Stimulated activated naive CD8-positive, alpha-beta T cell treated with anti-CD3 and anti-CD28 coated beads, Interleukin-15, amount 100 ng/mL, for 72 hours (primary cell): ENCODE results near the gene CEP78.

Experiments used
- ATAC-seq: fragments of 150-1000 bp; cut with Tn5 transposase; 2 replicates; pipeline ENCODE4 v1.10.0; 2021; ENCODE audit warnings: mild to moderate bottlenecking, moderate library complexity
- DNase-seq, 2 donors: peaks; one replicate each; pipeline ENCODE4 v3.0.0; 2021 to 2022
- H3K27ac Mint-ChIP-seq, 2 donors: one replicate each; pipeline ENCODE4 v1.8.0; 2022; ENCODE audit warnings: mild to moderate bottlenecking in 2 of 2, mixed read lengths in 2 of 2, moderate library complexity in 2 of 2
- H3K27me3 Mint-ChIP-seq: one replicate; pipeline ENCODE4 v1.8.0; 2022; ENCODE audit warnings: mixed read lengths
- H3K4me1 Mint-ChIP-seq: one replicate; pipeline ENCODE4 v1.8.0; 2022; ENCODE audit warnings: mild to moderate bottlenecking, mixed read lengths
- H3K4me3 Mint-ChIP-seq, 2 donors: one replicate each; pipeline ENCODE4 v1.8.0; 2022; ENCODE audit warnings: mild to moderate bottlenecking in 2 of 2, mixed read lengths in 2 of 2, moderate library complexity in 1 of 2
- H3K9me3 Mint-ChIP-seq, 2 donors: one replicate each; pipeline ENCODE4 v1.8.0; 2022; ENCODE audit warnings: mixed read lengths in 2 of 2

CEP78 gene

GRCh38 chr9:78321505-78321904 is 85.6 kb downstream of the CEP78 start:
- Mint-ChIP-seq H3K4me3 (no peak overlapping the region), H3K27me3 (no peaks in the 10 kb centered on the region), H3K4me1 (peaks cover 10% of the 10 kb centered on the region), H3K27ac (no peak overlapping the region), H3K9me3 (peaks cover 0 to 7% of the 10 kb centered on the region in 2 donors)
- DNase-seq (no peak), ATAC-seq (no peak)

- H3K27me3 Mint-ChIP-seq = no peaks in the 10 kb centered on the region
- H3K4me3 Mint-ChIP-seq = no peak overlapping the region
- peaks cover 10% of the 10 kb centered on the region for H3K4me1 Mint-ChIP-seq
- H3K27ac Mint-ChIP-seq = peak overlapping the region in 1 of 2 donors; percentile 56
- H3K9me3 Mint-ChIP-seq = peaks cover 0 to 7% of the 10 kb centered on the region in 2 donors
- ATAC-seq = no peak
- DNase-seq = no peak
These were observed 88.3 kb downstream of the CEP78 start for GRCh38 chr9:78324068-78324650.

GRCh38 chr9:78324682-78325081 is 88.8 kb downstream of the CEP78 start:
- Mint-ChIP-seq H3K4me3 (no peak overlapping the region), H3K27me3 (no peaks in the 10 kb centered on the region), H3K27ac (no peak overlapping the region), H3K9me3 (peaks cover 0 to 6% of the 10 kb centered on the region in 2 donors), H3K4me1 (peaks cover 10% of the 10 kb centered on the region)
- ATAC-seq (no peak), DNase-seq (no peak)

GRCh38 chr9:78325343-78325742 is 89.5 kb downstream of the CEP78 start:
- no peak for DNase-seq
- Mint-ChIP-seq H3K4me1 (peaks cover 10% of the 10 kb centered on the region), H3K9me3 (no peaks in the 10 kb centered on the region), H3K4me3 (no peak overlapping the region), H3K27me3 (no peaks in the 10 kb centered on the region), H3K27ac (peak overlapping the region in 1 of 2 donors; percentile 7)
- ATAC-seq = no peak

- peaks cover 9% of the 10 kb centered on the region for H3K4me1 Mint-ChIP-seq
- no peak for DNase-seq
- no peak for ATAC-seq
- no peaks in the 10 kb centered on the region for H3K27me3 Mint-ChIP-seq
- H3K27ac Mint-ChIP-seq = peak overlapping the region in 1 of 2 donors; percentile 7
- H3K4me3 Mint-ChIP-seq = no peak overlapping the region
- no peaks in the 10 kb centered on the region for H3K9me3 Mint-ChIP-seq
These were observed 90.0 kb downstream of the CEP78 start for GRCh38 chr9:78325846-78326360.

- no peak overlapping the region for H3K4me3 Mint-ChIP-seq
- H3K27me3 Mint-ChIP-seq = no peaks in the 10 kb centered on the region
- no peak for ATAC-seq
- H3K27ac Mint-ChIP-seq = no peak overlapping the region
- peaks cover 5% of the 10 kb centered on the region for H3K4me1 Mint-ChIP-seq
- no peak for DNase-seq
- H3K9me3 Mint-ChIP-seq = no peaks in the 10 kb centered on the region
These were observed 90.7 kb downstream of the CEP78 start for GRCh38 chr9:78326564-78326963.
